K562 (cell line): ENCODE results near the gene RASSF10. TPM values are rescaled to one million over a fixed set of nuclear protein-coding genes. Genes with fewer than 3 reads are reported as not detected.

Experiments
- ATAC-seq: fragments of 200-7000 bp; cut with Tn5 transposase; 3 replicates; pipeline ENCODE4 v1.9.1; 2020; ENCODE audit warnings: moderate library complexity
- BruUV-seq: library from RNA; stranded (reverse); fragments of 400-500 nt; replicated peaks from 2 replicates; lab custom pipeline; 2021; lab: Mats Ljungman, UMichigan
- CTCF ChIA-PET: fragments of 300-600 bp; formaldehyde crosslinking; extraction: SDS; loops from one replicate; lab custom pipeline; 2021; ENCODE audit warnings: low intra/inter-chr PET ratio; lab: Yijun Ruan, JAX
- POLR2A ChIA-PET: fragments of 300-600, 350-650 bp; sonication (Branson Sonifier 250); formaldehyde crosslinking; extraction: SDS; loops from one replicate; lab custom pipeline; 2021; ENCODE audit warnings: antibody characterized with exemption, inconsistent platforms; lab: Yijun Ruan, JAX
- DNase-seq, 4 experiments: peaks; one replicate each; pipeline versions ENCODE4 v3.0.0 to v3.0.0-alpha.2; 2011 to 2018; ENCODE audit warnings: low spot score in 3 of 4, mixed read lengths in 3 of 4; ENCODE audit errors: extremely low read depth in 1 of 4
- FAIRE-seq: peaks from 2 replicates; lab custom pipeline; 2011; peaks lifted over from hg19 to GRCh38; lab: Jason Lieb, UNC
- H2AFZ ChIP-seq: 2 replicates; pipeline ENCODE4 v1.6.0; 2011; ENCODE audit warnings: low read depth, low read length, control low read depth, inconsistent platforms
- H3K27ac ChIP-seq: fragments of 200-600 bp; 3 replicates; pipeline ENCODE4 v1.8.0; 2011; ENCODE audit warnings: low read depth, mild to moderate bottlenecking, control low read depth, inconsistent platforms, low read length, moderate library complexity, mixed read lengths; ENCODE audit errors: extremely low read depth
- H3K27me3 ChIP-seq, 2 experiments: fragments of 300-600 bp in 1 of 2; 2 replicates in 1 of 2; 3 replicates in 1 of 2; pipeline versions ENCODE4 v1.6.0 to v1.8.0; 2011; ENCODE audit warnings: inconsistent platforms in 2 of 2, low read length in 2 of 2, mild to moderate bottlenecking in 1 of 2, mixed read lengths in 1 of 2, moderate library complexity in 1 of 2; ENCODE audit not compliant: control insufficient read depth in 2 of 2, insufficient read depth in 2 of 2
- H3K36me3 ChIP-seq: fragments of 300-600 bp; 3 replicates; pipeline ENCODE4 v1.8.0; 2011; ENCODE audit warnings: mild to moderate bottlenecking, low read length, inconsistent platforms; ENCODE audit not compliant: control insufficient read depth, insufficient read depth
- H3K4me1 ChIP-seq, 2 experiments: fragments of 200-600 bp in 1 of 2; replicated peaks in 1 of 2; 2 replicates in 1 of 2; 3 replicates in 1 of 2; pipeline versions ENCODE4 v1.5.1 to v1.8.0; 2011; ENCODE audit warnings: inconsistent platforms in 2 of 2, low read length in 2 of 2, mild to moderate bottlenecking in 1 of 2, mixed read lengths in 1 of 2, moderate library complexity in 1 of 2; ENCODE audit not compliant: control insufficient read depth in 2 of 2, insufficient read depth in 2 of 2
- H3K4me2 ChIP-seq: 2 replicates; pipeline ENCODE4 v1.6.1; 2011; ENCODE audit warnings: low read length, control low read depth, inconsistent platforms, mixed read lengths; ENCODE audit not compliant: insufficient read depth
- H3K4me3 ChIP-seq: fragments of 200-600 bp; sonication (generic), shearing (Covaris generic); 2 replicates; pipeline ENCODE4 v1.5.1; 2016; ENCODE audit warnings: control low read depth, inconsistent platforms
- H3K79me2 ChIP-seq: fragments of 200-600 bp; 3 replicates; pipeline ENCODE4 v1.8.0; 2011; ENCODE audit warnings: low read length, inconsistent platforms; ENCODE audit not compliant: control insufficient read depth, insufficient read depth
- H3K9ac ChIP-seq, 2 experiments: 2 replicates each; pipeline versions ENCODE4 v1.6.0 to v1.6.1; 2011; ENCODE audit warnings: low read depth in 2 of 2, low read length in 2 of 2, control low read depth in 1 of 2, inconsistent platforms in 1 of 2, mild to moderate bottlenecking in 1 of 2, mixed read lengths in 1 of 2; ENCODE audit not compliant: insufficient read depth in 1 of 2
- H3K9me1 ChIP-seq: one replicate; pipeline ENCODE4 v1.6.0; 2011; ENCODE audit warnings: inconsistent platforms, mild to moderate bottlenecking, low read length, moderate library complexity; ENCODE audit not compliant: control insufficient read depth, insufficient read depth
- H3K9me3 ChIP-seq: replicated peaks from 2 replicates; pipeline ENCODE4 v1.5.1; 2011; ENCODE audit warnings: low read depth, low read length, inconsistent platforms; ENCODE audit not compliant: control insufficient read depth, insufficient read depth
- H4K20me1 ChIP-seq: replicated peaks from 2 replicates; pipeline ENCODE4 v1.6.1; 2011; ENCODE audit warnings: low read length, inconsistent platforms, mixed read lengths; ENCODE audit not compliant: control insufficient read depth, insufficient read depth
- C11orf30 ChIP-seq: fragments of 450-650 bp; IDR thresholded peaks from 2 replicates; pipeline ENCODE4 v1.6.1; 2016; ENCODE audit warnings: low read depth, mild to moderate bottlenecking
- CHD1 ChIP-seq: fragments of 200-600 bp; sonication (generic); IDR thresholded peaks from one replicate; pipeline ENCODE4 v1.6.1; 2012; ENCODE audit warnings: mild to moderate bottlenecking, moderate library complexity, low read length, inconsistent platforms
- KDM2B ChIP-seq: fragments of 250-450 bp; sonication (Bioruptor Pico); IDR thresholded peaks from 2 replicates; pipeline ENCODE4 v1.8.0; 2021; ENCODE audit warnings: mild to moderate bottlenecking, moderate library complexity
- KLF10 ChIP-seq: fragments of 250-450 bp; sonication (Bioruptor Pico); IDR thresholded peaks from 2 replicates; pipeline ENCODE4 v1.6.1; 2021; ENCODE audit warnings: matching md5 sums
- MBD2 ChIP-seq: sonication (generic); IDR thresholded peaks from 2 replicates; pipeline ENCODE4 v1.6.1; 2016; ENCODE audit warnings: low read depth, borderline replicate concordance
- MEIS2 ChIP-seq: fragments of 450-650 bp; IDR thresholded peaks from 2 replicates; pipeline ENCODE4 v1.6.1; 2014; ENCODE audit warnings: mild to moderate bottlenecking; ENCODE audit not compliant: partially characterized antibody
- RB1 ChIP-seq: fragments of 450-650 bp; IDR thresholded peaks from 2 replicates; pipeline ENCODE4 v1.6.1; 2017; ENCODE audit warnings: low read depth, mild to moderate bottlenecking
- SMARCB1 ChIP-seq: IDR thresholded peaks from 2 replicates; pipeline ENCODE4 v1.6.1; 2011; ENCODE audit warnings: improper control_type of control experiment, low read depth; ENCODE audit not compliant: insufficient read length
- SUPT5H ChIP-seq: fragments of 450-650 bp; IDR thresholded peaks from 2 replicates; pipeline ENCODE4 v1.6.1; 2016
- TAF9B ChIP-seq: fragments of 450-650 bp; IDR thresholded peaks from 2 replicates; pipeline ENCODE4 v1.6.1; 2018; ENCODE audit warnings: mild to moderate bottlenecking; ENCODE audit not compliant: partially characterized antibody
- WGBS: fragments of 100-300 bp; shearing (Covaris generic); methylation state at CpG from one replicate; pipeline ENCODE4 v1.1.6; 2016; ENCODE audit warnings: low coverage, mixed read lengths; ENCODE audit not compliant: insufficient coverage; ENCODE audit errors: missing lambda C conversion rate; 5-methylcytosine and 5-hydroxymethylcytosine counted together
- in situ Hi-C: fragments of 300-500 bp; cut with MboI; formaldehyde crosslinking; loops from 4 replicates; pipeline ENCODE4 v1.15.0; 2018; ENCODE audit warnings: inconsistent platforms, mixed read lengths
- intact Hi-C: fragments of 100-400 bp; cut with micrococcal nuclease; formaldehyde crosslinking; loops from 2 replicates; pipeline ENCODE4 v1.14.2; 2022
- polyA plus RNA-seq, 8 experiments: library from polyadenylated mRNA; depleted of rRNA in 4 of 8; stranded (reverse) in 5 of 8; unstranded in 3 of 8; fragments of >200 nt; fragmentation: Nextera tagmentation in 2 of 8; fragmentation: Illumina TruSeq in 1 of 8; extraction: Ambion mirVana in 2 of 8; extraction: Trizol in 1 of 8; gene quantifications; 2 replicates each; pipeline versions ENCODE4 v1.2.1 to v1.2.3, GENCODE V29; 2011 to 2014; ENCODE audit warnings: inconsistent platforms in 1 of 8, missing spikeins in 1 of 8
- total RNA-seq, 7 experiments: library from RNA; depleted of rRNA in 6 of 7; stranded (reverse); fragments of >200 nt in 6 of 7; fragmentation: Illumina TruSeq in 2 of 7; extraction: Trizol in 2 of 7; gene quantifications; 2 replicates each; pipeline versions ENCODE4 v1.2.1 to v1.2.3, GENCODE V29; 2011 to 2021; ENCODE audit warnings: low replicate concordance in 1 of 7
- TF ChIP-seq, protein P1 (sequence below): sonication (generic); formaldehyde crosslinking; IDR thresholded peaks from 2 replicates; pipeline ENCODE4 v1.9.0; 2022; ENCODE audit warnings: mild to moderate bottlenecking, missing genetic modification reagents
- TF ChIP-seq, protein P2 (sequence below): fragments of 250-450 bp; sonication (Bioruptor Pico); IDR thresholded peaks from 2 replicates; pipeline ENCODE4 v1.5.0; 2021
- TF ChIP-seq, protein P3 (sequence below): fragments of 450-650 bp; IDR thresholded peaks from 2 replicates; pipeline ENCODE4 v1.6.1; 2014; ENCODE audit warnings: low read depth, mild to moderate bottlenecking, moderate library complexity, borderline replicate concordance
- TF ChIP-seq, protein P4 (sequence below): fragments of 250-450 bp; sonication (Bioruptor Pico); IDR thresholded peaks from 2 replicates; pipeline ENCODE4 v1.8.0; 2021; ENCODE audit warnings: mild to moderate bottlenecking, moderate library complexity

The RASSF10 gene
- total and polyA plus RNA-seq, 9 of the 15 experiments (the other 6 are each of a cell fraction or from before 2014, with no cell fraction given) = not detected

GRCh38 chr11:12986194-12986898 is 22.8 kb upstream of the RASSF10 start (continued):
- TF ChIP-seq, protein P1, sequence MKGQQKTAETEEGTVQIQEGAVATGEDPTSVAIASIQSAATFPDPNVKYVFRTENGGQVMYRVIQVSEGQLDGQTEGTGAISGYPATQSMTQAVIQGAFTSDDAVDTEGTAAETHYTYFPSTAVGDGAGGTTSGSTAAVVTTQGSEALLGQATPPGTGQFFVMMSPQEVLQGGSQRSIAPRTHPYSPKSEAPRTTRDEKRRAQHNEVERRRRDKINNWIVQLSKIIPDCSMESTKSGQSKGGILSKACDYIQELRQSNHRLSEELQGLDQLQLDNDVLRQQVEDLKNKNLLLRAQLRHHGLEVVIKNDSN (CRISPR knock-in tag) = no peak

- Histone ChIP-seq H3K4me2 (peak overlapping the region; percentile 80), H4K20me1 (peaks cover 5% of the 10 kb centered on the region; the same call in 1 of the 2 replicates), H3K9me1 (no peaks in the 10 kb centered on the region), H3K4me3 (peak overlapping the region; percentile 51), H2AFZ (peak overlapping the region; percentile 75), H3K27me3 (no peaks in the 10 kb centered on the region), H3K27ac (peak overlapping the region; percentile 65), H3K36me3 (peaks cover 39% of the 10 kb centered on the region), H3K4me1 (peaks cover 9 to 40% of the 10 kb centered on the region in 2 experiments; a peak in 3 of 5 replicates), H3K9me3 (no peaks in the 10 kb centered on the region), H3K79me2 (peaks cover 48% of the 10 kb centered on the region), H3K9ac (peak overlapping the region; percentile 67 to 89; a peak in 3 of 4 replicates)
- peak; percentile 98 for FAIRE-seq
- DNase-seq = peak; percentile 75 to 97 (median 80)
- CTCF ChIA-PET = no interaction called here
- BruUV-seq = no TSS peak
- in situ Hi-C loops (loop anchor here (10.0 kb wide), 1 partner anchor 125 kb away; no protein-coding TSS in a partner anchor), intact Hi-C loops (loop anchor here (2.0 kb wide), 1 partner anchor 115 kb away; no protein-coding TSS in a partner anchor)
- WGBS = 3% methylated on average over 13 of the region's 13 CpGs
- POLR2A ChIA-PET = interaction anchor here (0.7 to 2.1 kb wide), 4 partner anchors 9 to 33 kb away, joined by 3 to 7 read pairs (median 4); no protein-coding TSS in a partner anchor
- peak; percentile 90 for ATAC-seq
- TF ChIP-seq MEIS2 = peak; percentile 54
- TF ChIP-seq SUPT5H = peak; percentile 97
- TF ChIP-seq, protein P2, sequence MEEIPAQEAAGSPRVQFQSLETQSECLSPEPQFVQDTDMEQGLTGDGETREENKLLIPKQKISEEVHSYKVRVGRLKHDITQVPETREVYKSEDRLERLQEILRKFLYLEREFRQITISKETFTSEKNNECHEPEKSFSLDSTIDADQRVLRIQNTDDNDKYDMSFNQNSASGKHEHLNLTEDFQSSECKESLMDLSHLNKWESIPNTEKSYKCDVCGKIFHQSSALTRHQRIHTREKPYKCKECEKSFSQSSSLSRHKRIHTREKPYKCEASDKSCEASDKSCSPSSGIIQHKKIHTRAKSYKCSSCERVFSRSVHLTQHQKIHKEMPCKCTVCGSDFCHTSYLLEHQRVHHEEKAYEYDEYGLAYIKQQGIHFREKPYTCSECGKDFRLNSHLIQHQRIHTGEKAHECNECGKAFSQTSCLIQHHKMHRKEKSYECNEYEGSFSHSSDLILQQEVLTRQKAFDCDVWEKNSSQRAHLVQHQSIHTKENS (CRISPR knock-in tag) = no peak
- TF ChIP-seq SMARCB1 = peak; percentile 50
- no peak for TF ChIP-seq KDM2B
- TF ChIP-seq MBD2 = peak; percentile 68; the same call in 1 of the 2 replicates
- TF ChIP-seq, protein P3, sequence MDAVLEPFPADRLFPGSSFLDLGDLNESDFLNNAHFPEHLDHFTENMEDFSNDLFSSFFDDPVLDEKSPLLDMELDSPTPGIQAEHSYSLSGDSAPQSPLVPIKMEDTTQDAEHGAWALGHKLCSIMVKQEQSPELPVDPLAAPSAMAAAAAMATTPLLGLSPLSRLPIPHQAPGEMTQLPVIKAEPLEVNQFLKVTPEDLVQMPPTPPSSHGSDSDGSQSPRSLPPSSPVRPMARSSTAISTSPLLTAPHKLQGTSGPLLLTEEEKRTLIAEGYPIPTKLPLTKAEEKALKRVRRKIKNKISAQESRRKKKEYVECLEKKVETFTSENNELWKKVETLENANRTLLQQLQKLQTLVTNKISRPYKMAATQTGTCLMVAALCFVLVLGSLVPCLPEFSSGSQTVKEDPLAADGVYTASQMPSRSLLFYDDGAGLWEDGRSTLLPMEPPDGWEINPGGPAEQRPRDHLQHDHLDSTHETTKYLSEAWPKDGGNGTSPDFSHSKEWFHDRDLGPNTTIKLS = peak; percentile 92
- TF ChIP-seq, protein P4, sequence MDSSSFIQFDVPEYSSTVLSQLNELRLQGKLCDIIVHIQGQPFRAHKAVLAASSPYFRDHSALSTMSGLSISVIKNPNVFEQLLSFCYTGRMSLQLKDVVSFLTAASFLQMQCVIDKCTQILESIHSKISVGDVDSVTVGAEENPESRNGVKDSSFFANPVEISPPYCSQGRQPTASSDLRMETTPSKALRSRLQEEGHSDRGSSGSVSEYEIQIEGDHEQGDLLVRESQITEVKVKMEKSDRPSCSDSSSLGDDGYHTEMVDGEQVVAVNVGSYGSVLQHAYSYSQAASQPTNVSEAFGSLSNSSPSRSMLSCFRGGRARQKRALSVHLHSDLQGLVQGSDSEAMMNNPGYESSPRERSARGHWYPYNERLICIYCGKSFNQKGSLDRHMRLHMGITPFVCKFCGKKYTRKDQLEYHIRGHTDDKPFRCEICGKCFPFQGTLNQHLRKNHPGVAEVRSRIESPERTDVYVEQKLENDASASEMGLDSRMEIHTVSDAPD (CRISPR knock-in tag) = no peak
- peak; percentile 57; the same call in 1 of the 2 replicates for TF ChIP-seq RB1
- TF ChIP-seq TAF9B = peak; percentile 93
- TF ChIP-seq KLF10 (CRISPR knock-in tag) = no peak
- no peak; the same call in 1 of the 2 replicates for TF ChIP-seq C11orf30
- no peak for TF ChIP-seq CHD1
Measured at GRCh38 chr11:12989428-12990161, 19.5 kb upstream of the RASSF10 start.
